ENCODE results near the gene OR5A1.
A peak's percentile ranks its signal among the peaks of the same experiment; 100 is the strongest.
"Not testable (repeated sequence)": the region's sequence is repeated elsewhere in the genome, so short reads cannot be mapped to it uniquely, and the experiment has no call there.

The OR5A1 gene

GRCh38 chr11:59436169-59436568 is at the start of gene OR5A1:
TSS of gene OR5A1 (plus strand) at chr11:59436469. CDS start at chr11:59443169, 6,700 bp downstream.
- no peak for DNase-seq (ENCODE audit: low read depth, low spot score)

- no peak for DNase-seq (ENCODE audit: low read depth, low spot score)
These were observed 42.1 kb upstream of the OR5A1 start for GRCh38 chr11:59394186-59394585.

- no peak for DNase-seq (ENCODE audit: low read depth, low spot score)
These were observed 35.6 kb upstream of the OR5A1 start for GRCh38 chr11:59400461-59401261.

GRCh38 chr11:59401262-59401552 is 35.1 kb upstream of the OR5A1 start:
- no peak for DNase-seq (ENCODE audit: low read depth, low spot score)

GRCh38 chr11:59403546-59403945 is 32.7 kb upstream of the OR5A1 start:
- DNase-seq (ENCODE audit: low read depth, low spot score), result no peak

- no peak for DNase-seq (ENCODE audit: low read depth, low spot score)
These were observed 22.6 kb upstream of the OR5A1 start for GRCh38 chr11:59413646-59414045.

GRCh38 chr11:59415111-59415510 is 21.2 kb upstream of the OR5A1 start:
- no peak for DNase-seq (ENCODE audit: low read depth, low spot score)

GRCh38 chr11:59416613-59417012 is 19.7 kb upstream of the OR5A1 start:
- DNase-seq (ENCODE audit: low read depth, low spot score), result no peak

GRCh38 chr11:59417023-59417422 is 19.2 kb upstream of the OR5A1 start:
- no peak for DNase-seq (ENCODE audit: low read depth, low spot score)

- no peak for DNase-seq (ENCODE audit: low read depth, low spot score)
These were observed 18.1 kb upstream of the OR5A1 start for GRCh38 chr11:59418156-59418555.

GRCh38 chr11:59423835-59424234 is 12.4 kb upstream of the OR5A1 start:
- no peak for DNase-seq (ENCODE audit: low read depth, low spot score)

GRCh38 chr11:59425131-59425530 is 11.1 kb upstream of the OR5A1 start:
- DNase-seq (ENCODE audit: low read depth, low spot score), result no peak

GRCh38 chr11:59426361-59427067 is 9.8 kb upstream of the OR5A1 start, which contains the start of gene OR5A2:
TSS of gene OR5A2 (minus strand) at chr11:59426413. CDS start at chr11:59422953, 3,460 bp downstream.
- DNase-seq (ENCODE audit: low read depth, low spot score), result no peak

GRCh38 chr11:59427068-59427382 is 9.2 kb upstream of the OR5A1 start:
- no peak for DNase-seq (ENCODE audit: low read depth, low spot score)

GRCh38 chr11:59429924-59430516 is 6.2 kb upstream of the OR5A1 start:
- peak; percentile 21 for DNase-seq (ENCODE audit: low read depth, low spot score)

- DNase-seq (ENCODE audit: low read depth, low spot score), result no peak
These were observed 1.5 kb downstream of the OR5A1 start for GRCh38 chr11:59437770-59438169.

GRCh38 chr11:59445624-59446023 is 9.4 kb downstream of the OR5A1 start:
- not testable (repeated sequence) for DNase-seq (ENCODE audit: low read depth, low spot score)

- DNase-seq (ENCODE audit: low read depth, low spot score), result no peak
These were observed 12.2 kb downstream of the OR5A1 start for GRCh38 chr11:59448484-59448883.

- no peak for DNase-seq (ENCODE audit: low read depth, low spot score)
These were observed 20.4 kb downstream of the OR5A1 start, which contains the start of gene OR4D6 for GRCh38 chr11:59456661-59457060. TSS of gene OR4D6 (plus strand) at chr11:59456961. CDS start at chr11:59456961, 0 bp downstream.

- no peak for DNase-seq (ENCODE audit: low read depth, low spot score)
These were observed 23.6 kb downstream of the OR5A1 start for GRCh38 chr11:59459916-59460315.

- no peak for DNase-seq (ENCODE audit: low read depth, low spot score)
These were observed 26.9 kb downstream of the OR5A1 start for GRCh38 chr11:59463190-59463641.

GRCh38 chr11:59473015-59473414 is 36.7 kb downstream of the OR5A1 start, which contains the start of gene OR4D10:
TSS of gene OR4D10 (plus strand) at chr11:59473315. CDS start at chr11:59477430, 4,115 bp downstream.
- DNase-seq (ENCODE audit: low read depth, low spot score), result no peak

- no peak for DNase-seq (ENCODE audit: low read depth, low spot score)
These were observed 38.9 kb downstream of the OR5A1 start for GRCh38 chr11:59475176-59475575.

Measured in smooth muscle cell of the brain vasculature (primary cell).